Neural cell (in vitro differentiated cells): Measurements from ENCODE around the gene MCM3AP. TPM values are rescaled to one million over a fixed set of nuclear protein-coding genes. Genes with fewer than 3 reads are reported as not detected.

Experiments used
- H2AFZ ChIP-seq: fragments of 200-600, 300-800 bp; sonication (generic), shearing (Covaris generic); 2 replicates; pipeline ENCODE4 v1.6.0; 2014; ENCODE audit warnings: low read depth, mild to moderate bottlenecking, antibody characterized with exemption, low read length, moderate library complexity
- H3F3A ChIP-seq: fragments of 200-600 bp; shearing (Covaris generic); 2 replicates; pipeline ENCODE4 v1.6.1; 2016; ENCODE audit warnings: mild to moderate bottlenecking, moderate library complexity, mixed read lengths, antibody characterized with exemption, low read length; ENCODE audit not compliant: insufficient read depth, poor library complexity, severe bottlenecking
- H3K27ac ChIP-seq: fragments of 200-600, 300-800 bp; sonication (generic), shearing (Covaris generic); 2 replicates; pipeline ENCODE4 v1.5.1; 2014; ENCODE audit warnings: mild to moderate bottlenecking, low read length, moderate library complexity
- H3K27me3 ChIP-seq: fragments of 300-800, 200-600 bp; sonication (generic), shearing (Covaris generic); 2 replicates; pipeline ENCODE4 v1.6.0; 2014; ENCODE audit warnings: mild to moderate bottlenecking, low read depth, low read length, moderate library complexity; ENCODE audit not compliant: insufficient read depth
- H3K36me3 ChIP-seq: fragments of 300-800, 200-600 bp; sonication (generic), shearing (Covaris generic); 2 replicates; pipeline ENCODE4 v1.5.1; 2014; ENCODE audit warnings: mild to moderate bottlenecking, antibody characterized with exemption, low read length, moderate library complexity; ENCODE audit not compliant: insufficient read depth
- H3K4me2 ChIP-seq: fragments of 300-800, 200-600 bp; sonication (generic), shearing (Covaris generic); 2 replicates; pipeline ENCODE4 v1.6.0; 2014; ENCODE audit warnings: mild to moderate bottlenecking, low read length
- H3K4me3 ChIP-seq: fragments of 300-800, 200-600 bp; sonication (generic), shearing (Covaris generic); 2 replicates; pipeline ENCODE4 v1.5.1; 2014; ENCODE audit warnings: mild to moderate bottlenecking, low read length, moderate library complexity
- H3K79me2 ChIP-seq: fragments of 200-600 bp; shearing (Covaris generic); replicated peaks from 2 replicates; pipeline ENCODE4 v1.6.0; 2014; ENCODE audit warnings: mild to moderate bottlenecking, low read length, moderate library complexity; ENCODE audit not compliant: insufficient read depth
- H3K9ac ChIP-seq: fragments of 300-800, 200-600 bp; sonication (generic), shearing (Covaris generic); 2 replicates; pipeline ENCODE4 v1.6.1; 2016; ENCODE audit warnings: mild to moderate bottlenecking, low read length, mixed read lengths
- H3K9me2 ChIP-seq: fragments of 200-600 bp; shearing (Covaris generic); 2 replicates; pipeline ENCODE4 v1.6.1; 2016; ENCODE audit warnings: mild to moderate bottlenecking, low read length, mixed read lengths; ENCODE audit not compliant: insufficient read depth
- H3K9me3 ChIP-seq: fragments of 200-600, 300-800 bp; sonication (generic), shearing (Covaris generic); 2 replicates; pipeline ENCODE4 v1.6.1; 2016; ENCODE audit warnings: mild to moderate bottlenecking, mixed run types, low read length, moderate library complexity, mixed read lengths
- H4K20me1 ChIP-seq: fragments of 200-600 bp; shearing (Covaris generic); 2 replicates; pipeline ENCODE4 v1.6.1; 2016; ENCODE audit warnings: mild to moderate bottlenecking, mixed run types; ENCODE audit not compliant: insufficient read depth
- CTCF ChIP-seq: fragments of 450-650 bp; IDR thresholded peaks from 2 replicates; pipeline ENCODE4 v1.5.1; 2014; ENCODE audit warnings: antibody characterized with exemption, mild to moderate bottlenecking, moderate library complexity; ENCODE audit not compliant: poor library complexity, severe bottlenecking
- EP300 ChIP-seq: fragments of 450-650 bp; conservative IDR thresholded peaks from 2 replicates; pipeline ENCODE4 v1.6.1; 2014; ENCODE audit warnings: antibody characterized with exemption, mild to moderate bottlenecking, moderate library complexity; ENCODE audit not compliant: poor library complexity, severe bottlenecking
- EZH2 ChIP-seq: fragments of 200-600, 300-800 bp; shearing (Covaris generic), sonication (generic); IDR thresholded peaks from 2 replicates; pipeline ENCODE4 v1.6.1; 2014; ENCODE audit warnings: antibody characterized with exemption, low read length, borderline replicate concordance, mild to moderate bottlenecking; ENCODE audit not compliant: insufficient read depth, poor library complexity, severe bottlenecking
- MXI1 ChIP-seq: fragments of 450-650 bp; conservative IDR thresholded peaks from 2 replicates; pipeline ENCODE4 v1.6.1; 2014; ENCODE audit warnings: antibody characterized with exemption, mild to moderate bottlenecking; ENCODE audit not compliant: poor library complexity, severe bottlenecking
- POLR2AphosphoS5 ChIP-seq: IDR thresholded peaks from 2 replicates; pipeline ENCODE4 v1.6.1; 2012
- RAD21 ChIP-seq: fragments of 450-650 bp; conservative IDR thresholded peaks from 2 replicates; pipeline ENCODE4 v1.6.1; 2014; ENCODE audit warnings: antibody characterized with exemption, mild to moderate bottlenecking, moderate library complexity
- REST ChIP-seq: IDR thresholded peaks from 2 replicates; pipeline ENCODE4 v1.6.1; 2012; ENCODE audit warnings: borderline replicate concordance
- SMC3 ChIP-seq: fragments of 450-650 bp; conservative IDR thresholded peaks from 2 replicates; pipeline ENCODE4 v1.6.1; 2014; ENCODE audit warnings: antibody characterized with exemption, mild to moderate bottlenecking, moderate library complexity; ENCODE audit not compliant: poor library complexity
- TAF1 ChIP-seq: IDR thresholded peaks from 2 replicates; pipeline ENCODE4 v1.6.1; 2012; ENCODE audit warnings: low read depth
- polyA plus RNA-seq: library from polyadenylated mRNA; depleted of rRNA; stranded (reverse); fragments of >200 nt; gene quantifications from 2 replicates; pipeline ENCODE4 v1.2.3, GENCODE V29; 2014

Gene MCM3AP
- polyA plus RNA-seq, 1 donor from 2014 or later: 74.2 TPM

DNA sequence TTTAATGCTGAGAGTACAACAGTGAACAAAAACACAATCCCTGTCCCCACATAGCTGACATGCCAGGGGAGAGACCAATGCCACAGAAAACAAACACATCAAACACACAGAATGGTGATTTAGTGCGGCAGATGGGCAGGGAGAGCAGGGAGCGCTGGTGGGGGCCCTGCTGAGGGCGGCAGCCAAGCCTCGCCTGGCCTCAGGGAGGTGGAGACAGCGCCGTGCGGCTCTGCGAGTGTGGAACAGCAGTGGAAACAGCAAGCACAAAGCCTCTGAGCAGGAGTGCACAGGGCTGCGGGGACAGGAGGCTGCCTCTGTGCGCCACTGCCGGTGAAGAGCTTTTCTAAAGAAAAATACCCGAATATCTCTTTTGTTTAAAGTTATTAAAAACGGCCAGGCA, 17.0 kb downstream of the MCM3AP start:
- Histone ChIP-seq H3K79me2 (no peaks in the 10 kb centered on the region), H4K20me1 (no peaks in the 10 kb centered on the region), H3K9me3 (no peaks in the 10 kb centered on the region), H2AFZ (no peak overlapping the region), H3F3A (no peaks in the 10 kb centered on the region), H3K36me3 (peaks cover 5% of the 10 kb centered on the region), H3K27me3 (no peaks in the 10 kb centered on the region), H3K4me2 (no peak overlapping the region), H3K9me2 (no peaks in the 10 kb centered on the region), H3K4me3 (no peak overlapping the region), H3K9ac (no peak overlapping the region), H3K27ac (no peak overlapping the region)
- no peak for TF ChIP-seq REST
- no peak for TF ChIP-seq TAF1
- TF ChIP-seq EP300: no peak
- TF ChIP-seq CTCF: no peak
- no peak for TF ChIP-seq POLR2AphosphoS5
- no peak for TF ChIP-seq EZH2
- no peak for TF ChIP-seq MXI1

DNA sequence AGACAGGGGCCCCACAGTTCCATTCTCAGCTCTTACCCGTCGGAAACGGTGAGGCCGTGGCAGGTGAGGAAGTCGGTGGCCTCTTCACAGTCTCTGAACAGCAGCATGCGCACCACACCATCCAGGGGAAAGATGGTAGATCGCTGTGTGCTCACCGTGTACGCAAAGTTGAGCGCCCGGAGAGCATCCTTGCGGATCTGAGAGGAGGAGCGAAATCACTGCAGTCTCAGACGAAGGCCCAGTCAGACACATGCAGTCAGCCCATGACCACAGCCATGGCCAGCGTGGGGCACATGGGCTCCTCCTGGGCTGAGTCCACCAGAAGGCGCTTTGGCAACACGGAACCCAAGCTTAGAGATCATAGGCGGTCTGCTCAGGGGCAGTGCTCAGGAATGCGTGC, 18.5 kb downstream of the MCM3AP start:
- Histone ChIP-seq H3K79me2 (no peaks in the 10 kb centered on the region), H3K4me3 (no peak overlapping the region), H3F3A (no peaks in the 10 kb centered on the region), H3K27me3 (no peaks in the 10 kb centered on the region), H3K36me3 (peaks cover 5% of the 10 kb centered on the region), H3K9ac (no peak overlapping the region), H3K4me2 (no peak overlapping the region), H3K9me3 (no peaks in the 10 kb centered on the region), H3K9me2 (no peaks in the 10 kb centered on the region), H3K27ac (no peak overlapping the region), H4K20me1 (no peaks in the 10 kb centered on the region), H2AFZ (no peak overlapping the region)
- TF ChIP-seq CTCF: no peak
- TF ChIP-seq REST: no peak
- TF ChIP-seq RAD21: no peak
- no peak for TF ChIP-seq EZH2
- TF ChIP-seq EP300: no peak
- no peak for TF ChIP-seq POLR2AphosphoS5
- TF ChIP-seq SMC3: no peak
- TF ChIP-seq MXI1: no peak
- TF ChIP-seq TAF1: no peak
